ENCODE measurements around the gene SLC18A3.

- TF ChIP-seq NFIC (IDR thresholded peaks at IDR 0.05) (peak; percentile 85), CEBPB (IDR thresholded peaks at IDR 0.05) (peak; percentile 54), CREB1 (IDR thresholded peaks at IDR 0.05; ENCODE audit: low read depth) (no peak), TCF12 (IDR thresholded peaks at IDR 0.05; ENCODE audit: low read depth) (peak; percentile 89), TAF1 (IDR thresholded peaks at IDR 0.05; ENCODE audit: low read depth) (no peak), REST (IDR thresholded peaks at IDR 0.05; ENCODE audit: low read depth) (no peak; the same call in 1 of the 2 replicates), ZBTB7A (IDR thresholded peaks at IDR 0.05; ENCODE audit: low read depth) (no peak), EP300 (IDR thresholded peaks at IDR 0.05; ENCODE audit: borderline replicate concordance) (peak; percentile 93), TEAD4 (IDR thresholded peaks at IDR 0.05) (peak; percentile 89), MAX (IDR thresholded peaks at IDR 0.05) (peak; percentile 50)
Measured at GRCh38 chr10:49579621-49580020, 30.5 kb upstream of the SLC18A3 start.
